ENCODE measurements around the gene KRT37.

Gene KRT37

GRCh38 chr17:41457676-41458075 is 33.3 kb upstream of the KRT37 start:
- Histone ChIP-seq H3K36me3 (ENCODE audit: control insufficient read depth in 2 of 2, insufficient read depth in 1 of 2, low read length in 2 of 2) (no peaks in the 10 kb centered on the region), H3K4me1 (ENCODE audit: control insufficient read depth, insufficient read depth, low read length) (no peaks in the 10 kb centered on the region), H3K27ac (ENCODE audit: extremely low read depth, low read depth, low read length) (no peak overlapping the region), H3K9me3 (ENCODE audit: control insufficient read depth, insufficient read depth, low read depth, low read length) (no peaks in the 10 kb centered on the region), H3K4me3 (ENCODE audit: low read depth, low read length) (no peak overlapping the region)
- CTCF ChIA-PET = interaction anchor here (0.6 to 1.3 kb wide), 3 partner anchors 40 to 210 kb away, joined by 3 to 5 read pairs (median 4); no protein-coding TSS in a partner anchor
- POLR2A ChIA-PET = no interaction called here
- TF ChIP-seq KLF10 (tag by site-specific recombination; IDR thresholded peaks at IDR 0.05) (no peak), ZNF114 (tag by site-specific recombination; IDR thresholded peaks at IDR 0.05) (no peak), KLF8 (tag by site-specific recombination; IDR thresholded peaks at IDR 0.05) (no peak), ZNF140 (tag by site-specific recombination; IDR thresholded peaks at IDR 0.05) (no peak), ZNF560 (tag by site-specific recombination; IDR thresholded peaks at IDR 0.05; ENCODE audit: borderline replicate concordance) (no peak), IKZF3 (tag by site-specific recombination; IDR thresholded peaks at IDR 0.05) (no peak), INSM2 (tag by site-specific recombination; IDR thresholded peaks at IDR 0.05) (no peak), ZNF341 (tag by site-specific recombination; IDR thresholded peaks at IDR 0.05; ENCODE audit: low read depth) (no peak), GLIS2 (tag by site-specific recombination; IDR thresholded peaks at IDR 0.05) (no peak), ZBTB44 (tag by site-specific recombination; IDR thresholded peaks at IDR 0.05) (no peak), OSR2 (tag by site-specific recombination; IDR thresholded peaks at IDR 0.05) (no peak)
- TF ChIP-seq, protein P1, sequence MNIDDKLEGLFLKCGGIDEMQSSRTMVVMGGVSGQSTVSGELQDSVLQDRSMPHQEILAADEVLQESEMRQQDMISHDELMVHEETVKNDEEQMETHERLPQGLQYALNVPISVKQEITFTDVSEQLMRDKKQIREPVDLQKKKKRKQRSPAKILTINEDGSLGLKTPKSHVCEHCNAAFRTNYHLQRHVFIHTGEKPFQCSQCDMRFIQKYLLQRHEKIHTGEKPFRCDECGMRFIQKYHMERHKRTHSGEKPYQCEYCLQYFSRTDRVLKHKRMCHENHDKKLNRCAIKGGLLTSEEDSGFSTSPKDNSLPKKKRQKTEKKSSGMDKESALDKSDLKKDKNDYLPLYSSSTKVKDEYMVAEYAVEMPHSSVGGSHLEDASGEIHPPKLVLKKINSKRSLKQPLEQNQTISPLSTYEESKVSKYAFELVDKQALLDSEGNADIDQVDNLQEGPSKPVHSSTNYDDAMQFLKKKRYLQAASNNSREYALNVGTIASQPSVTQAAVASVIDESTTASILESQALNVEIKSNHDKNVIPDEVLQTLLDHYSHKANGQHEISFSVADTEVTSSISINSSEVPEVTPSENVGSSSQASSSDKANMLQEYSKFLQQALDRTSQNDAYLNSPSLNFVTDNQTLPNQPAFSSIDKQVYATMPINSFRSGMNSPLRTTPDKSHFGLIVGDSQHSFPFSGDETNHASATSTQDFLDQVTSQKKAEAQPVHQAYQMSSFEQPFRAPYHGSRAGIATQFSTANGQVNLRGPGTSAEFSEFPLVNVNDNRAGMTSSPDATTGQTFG (tag by site-specific recombination; IDR thresholded peaks at IDR 0.05; ENCODE audit: borderline replicate concordance) = no peak
- TF ChIP-seq, protein P2, sequence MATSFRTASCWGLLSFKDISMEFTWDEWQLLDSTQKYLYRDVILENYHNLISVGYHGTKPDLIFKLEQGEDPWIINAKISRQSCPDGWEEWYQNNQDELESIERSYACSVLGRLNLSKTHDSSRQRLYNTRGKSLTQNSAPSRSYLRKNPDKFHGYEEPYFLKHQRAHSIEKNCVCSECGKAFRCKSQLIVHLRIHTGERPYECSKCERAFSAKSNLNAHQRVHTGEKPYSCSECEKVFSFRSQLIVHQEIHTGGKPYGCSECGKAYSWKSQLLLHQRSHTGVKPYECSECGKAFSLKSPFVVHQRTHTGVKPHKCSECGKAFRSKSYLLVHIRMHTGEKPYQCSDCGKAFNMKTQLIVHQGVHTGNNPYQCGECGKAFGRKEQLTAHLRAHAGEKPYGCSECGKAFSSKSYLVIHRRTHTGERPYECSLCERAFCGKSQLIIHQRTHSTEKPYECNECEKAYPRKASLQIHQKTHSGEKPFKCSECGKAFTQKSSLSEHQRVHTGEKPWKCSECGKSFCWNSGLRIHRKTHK (tag by site-specific recombination; IDR thresholded peaks at IDR 0.05) = no peak
- TF ChIP-seq, protein P3, sequence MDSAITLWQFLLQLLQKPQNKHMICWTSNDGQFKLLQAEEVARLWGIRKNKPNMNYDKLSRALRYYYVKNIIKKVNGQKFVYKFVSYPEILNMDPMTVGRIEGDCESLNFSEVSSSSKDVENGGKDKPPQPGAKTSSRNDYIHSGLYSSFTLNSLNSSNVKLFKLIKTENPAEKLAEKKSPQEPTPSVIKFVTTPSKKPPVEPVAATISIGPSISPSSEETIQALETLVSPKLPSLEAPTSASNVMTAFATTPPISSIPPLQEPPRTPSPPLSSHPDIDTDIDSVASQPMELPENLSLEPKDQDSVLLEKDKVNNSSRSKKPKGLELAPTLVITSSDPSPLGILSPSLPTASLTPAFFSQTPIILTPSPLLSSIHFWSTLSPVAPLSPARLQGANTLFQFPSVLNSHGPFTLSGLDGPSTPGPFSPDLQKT (IDR thresholded peaks at IDR 0.05; ENCODE audit: borderline replicate concordance, low read depth, low read length) = no peak

- H3K9me3 ChIP-seq (ENCODE audit: control insufficient read depth, insufficient read depth, low read depth, low read length) = no peaks in the 10 kb centered on the region
- H3K27ac ChIP-seq (ENCODE audit: extremely low read depth, low read depth, low read length) = no peak overlapping the region
- POLR2A ChIA-PET = no interaction called here
- no peaks in the 10 kb centered on the region for H3K4me1 ChIP-seq (ENCODE audit: control insufficient read depth, insufficient read depth, low read length)
- no peak overlapping the region for H3K4me3 ChIP-seq (ENCODE audit: low read depth, low read length)
- no peak for TF ChIP-seq ZNF324 (tag by site-specific recombination; IDR thresholded peaks at IDR 0.05)
- no peak for TF ChIP-seq ZNF214 (tag by site-specific recombination; IDR thresholded peaks at IDR 0.05; ENCODE audit: borderline replicate concordance)
- TF ChIP-seq CTCF (tag by site-specific recombination; IDR thresholded peaks at IDR 0.05) = peak; percentile 40; the same call in 1 of the 2 replicates
- TF ChIP-seq ZBTB49 (tag by site-specific recombination; IDR thresholded peaks at IDR 0.05; ENCODE audit: low read depth) = no peak
- no peak for TF ChIP-seq ZNF37A (tag by site-specific recombination; IDR thresholded peaks at IDR 0.05)
- H3K36me3 ChIP-seq (ENCODE audit: control insufficient read depth in 2 of 2, insufficient read depth in 1 of 2, low read length in 2 of 2) = no peaks in the 10 kb centered on the region
- CTCF ChIA-PET = no interaction called here
Measured at GRCh38 chr17:41456204-41456603, 31.8 kb upstream of the KRT37 start.
